ENCODE results near the gene RASGRP4. TPM values are rescaled to one million over a fixed set of nuclear protein-coding genes. Genes with fewer than 3 reads are reported as not detected.

RASGRP4 gene
- total RNA-seq, 1 donor from 2014 or later, result not detected

GRCh38 chr19:38399081-38399480 is 26.9 kb downstream of the RASGRP4 start:
- H3K27me3 ChIP-seq (ENCODE audit: control insufficient read depth, insufficient read depth, low read length), result no peaks in the 10 kb centered on the region

GRCh38 chr19:38395381-38396114 is 30.5 kb downstream of the RASGRP4 start:
- FAIRE-seq (no peak), DNase-seq (ENCODE audit: low read depth) (no peak)
- TF ChIP-seq, protein P1, sequence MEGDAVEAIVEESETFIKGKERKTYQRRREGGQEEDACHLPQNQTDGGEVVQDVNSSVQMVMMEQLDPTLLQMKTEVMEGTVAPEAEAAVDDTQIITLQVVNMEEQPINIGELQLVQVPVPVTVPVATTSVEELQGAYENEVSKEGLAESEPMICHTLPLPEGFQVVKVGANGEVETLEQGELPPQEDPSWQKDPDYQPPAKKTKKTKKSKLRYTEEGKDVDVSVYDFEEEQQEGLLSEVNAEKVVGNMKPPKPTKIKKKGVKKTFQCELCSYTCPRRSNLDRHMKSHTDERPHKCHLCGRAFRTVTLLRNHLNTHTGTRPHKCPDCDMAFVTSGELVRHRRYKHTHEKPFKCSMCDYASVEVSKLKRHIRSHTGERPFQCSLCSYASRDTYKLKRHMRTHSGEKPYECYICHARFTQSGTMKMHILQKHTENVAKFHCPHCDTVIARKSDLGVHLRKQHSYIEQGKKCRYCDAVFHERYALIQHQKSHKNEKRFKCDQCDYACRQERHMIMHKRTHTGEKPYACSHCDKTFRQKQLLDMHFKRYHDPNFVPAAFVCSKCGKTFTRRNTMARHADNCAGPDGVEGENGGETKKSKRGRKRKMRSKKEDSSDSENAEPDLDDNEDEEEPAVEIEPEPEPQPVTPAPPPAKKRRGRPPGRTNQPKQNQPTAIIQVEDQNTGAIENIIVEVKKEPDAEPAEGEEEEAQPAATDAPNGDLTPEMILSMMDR (IDR thresholded peaks at IDR 0.05; ENCODE audit: insufficient read depth, low read length, severe bottlenecking), result no peak
- Histone ChIP-seq H3K36me3 (ENCODE audit: control insufficient read depth, insufficient read depth, low read length) (no peaks in the 10 kb centered on the region), H3K27me3 (ENCODE audit: control insufficient read depth, insufficient read depth, low read length) (no peaks in the 10 kb centered on the region), H3K4me3 (ENCODE audit: low read depth, low read length) (peak overlapping the region; percentile 24)

More at GRCh38 chr19:38399081-38399480, 26.9 kb downstream of the RASGRP4 start:
- H3K36me3 ChIP-seq (ENCODE audit: control insufficient read depth, insufficient read depth, low read length), result no peaks in the 10 kb centered on the region
- FAIRE-seq (no peak), DNase-seq (ENCODE audit: low read depth) (no peak)
- TF ChIP-seq, protein P1 (IDR thresholded peaks at IDR 0.05; ENCODE audit: insufficient read depth, low read length, severe bottlenecking), result no peak
- H3K4me3 ChIP-seq (ENCODE audit: low read depth, low read length), result no peak overlapping the region

DNA sequence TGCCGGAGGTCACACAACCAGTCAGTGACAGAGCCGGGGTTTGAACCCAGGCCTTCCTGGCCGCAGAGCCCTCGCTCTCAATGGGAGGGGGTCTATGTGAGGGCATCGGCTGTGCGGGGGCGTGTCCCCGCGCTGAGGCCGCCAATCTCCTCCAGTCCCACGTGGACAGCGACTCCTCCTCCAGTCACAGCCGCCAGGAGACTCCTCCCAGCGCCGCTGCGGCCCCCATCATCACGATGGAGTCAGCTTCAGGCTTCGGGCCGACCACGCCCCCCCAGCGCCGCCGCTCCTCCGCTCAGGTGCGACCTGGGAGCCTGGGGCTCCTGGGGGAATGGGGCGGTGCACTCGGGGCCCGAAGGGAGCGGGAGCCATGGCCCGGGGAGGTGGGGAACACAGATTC is 31.5 kb downstream of the RASGRP4 start:
- Histone ChIP-seq H3K4me3 (ENCODE audit: low read depth, low read length) (peak overlapping the region; percentile 19), H3K36me3 (ENCODE audit: control insufficient read depth, insufficient read depth, low read length) (no peaks in the 10 kb centered on the region), H3K27me3 (ENCODE audit: control insufficient read depth, insufficient read depth, low read length) (no peaks in the 10 kb centered on the region)
- TF ChIP-seq, protein P1 (IDR thresholded peaks at IDR 0.05; ENCODE audit: insufficient read depth, low read length, severe bottlenecking), result no peak
- DNase-seq (ENCODE audit: low read depth) (peak; percentile 49), FAIRE-seq (no peak)

DNA sequence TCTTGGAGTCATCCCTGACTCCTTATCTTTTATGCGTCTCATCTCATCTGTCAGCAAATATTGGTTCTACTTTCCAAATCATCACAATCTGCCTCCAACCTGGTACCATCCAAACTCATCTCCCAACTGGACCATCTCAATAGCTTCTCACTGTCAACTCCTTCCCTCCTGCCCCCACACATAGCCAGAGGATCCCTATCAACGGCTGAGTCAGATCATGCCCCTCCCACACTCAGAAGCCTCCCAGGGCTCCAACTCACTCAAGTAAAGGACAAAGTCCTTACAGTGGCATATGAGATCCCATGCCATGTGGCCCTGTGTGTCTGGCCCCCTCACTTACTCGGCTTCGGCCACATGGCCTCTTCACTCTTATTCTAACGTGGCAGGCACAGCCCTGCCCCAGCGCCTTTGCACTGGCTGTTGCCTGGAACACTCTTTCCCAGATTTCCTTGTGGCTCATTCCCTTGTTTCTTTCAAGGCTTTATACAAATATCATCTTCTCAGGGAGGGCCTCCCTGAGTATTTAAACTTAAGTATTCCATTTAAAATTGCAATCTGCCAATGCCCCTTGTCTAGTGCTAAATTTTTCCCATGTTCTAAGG is 33.2 kb downstream of the RASGRP4 start:
- TF ChIP-seq, protein P1 (IDR thresholded peaks at IDR 0.05; ENCODE audit: insufficient read depth, low read length, severe bottlenecking), result no peak
- FAIRE-seq, result peak; percentile 68
- H3K27me3 ChIP-seq (ENCODE audit: control insufficient read depth, insufficient read depth, low read length), result no peaks in the 10 kb centered on the region
- peak; percentile 48 for DNase-seq (ENCODE audit: low read depth)
- H3K36me3 ChIP-seq (ENCODE audit: control insufficient read depth, insufficient read depth, low read length), result no peaks in the 10 kb centered on the region
- no peak overlapping the region for H3K4me3 ChIP-seq (ENCODE audit: low read depth, low read length)

GRCh38 chr19:38391911-38392464 is 34.0 kb downstream of the RASGRP4 start:
- DNase-seq (ENCODE audit: low read depth) (no peak), FAIRE-seq (no peak)
- Histone ChIP-seq H3K27me3 (ENCODE audit: control insufficient read depth, insufficient read depth, low read length) (no peaks in the 10 kb centered on the region), H3K36me3 (ENCODE audit: control insufficient read depth, insufficient read depth, low read length) (no peaks in the 10 kb centered on the region), H3K4me3 (ENCODE audit: low read depth, low read length) (no peak overlapping the region)
- TF ChIP-seq, protein P1 (IDR thresholded peaks at IDR 0.05; ENCODE audit: insufficient read depth, low read length, severe bottlenecking), result no peak
